WTC11 (cell line): ENCODE data around the gene MAP2K1. TPM values are rescaled to one million over a fixed set of nuclear protein-coding genes. Genes with fewer than 3 reads are reported as not detected.
A peak's percentile ranks its signal among the peaks of the same experiment; 100 is the strongest.

Source experiments
- ATAC-seq: fragments of 200-7000 bp; cut with Tn5 transposase; 2 replicates; pipeline ENCODE4 v1.10.0; 2021; ENCODE audit warnings: mild to moderate bottlenecking, moderate library complexity
- CTCF ChIA-PET: fragments of 300-600 bp; sonication (Branson Sonifier 250); formaldehyde crosslinking; loops from one replicate; lab custom pipeline; 2021; ENCODE audit warnings: antibody characterized with exemption; lab: Charles Lee
- POLR2A ChIA-PET: fragments of 350-600 bp; sonication (Branson Sonifier 250); formaldehyde crosslinking; loops from one replicate; lab custom pipeline; 2021; ENCODE audit warnings: antibody characterized with exemption; lab: Charles Lee
- DNase-seq: peaks from one replicate; pipeline ENCODE4 v3.0.0; 2021; ENCODE audit warnings: low spot score
- H3K27ac Mint-ChIP-seq: 2 replicates; pipeline ENCODE4 v1.8.0; 2021; ENCODE audit warnings: mixed read lengths
- H3K27me3 Mint-ChIP-seq: 2 replicates; pipeline ENCODE4 v1.8.0; 2021; ENCODE audit warnings: low read depth, mild to moderate bottlenecking, moderate library complexity, mixed read lengths
- H3K36me3 Mint-ChIP-seq: 2 replicates; pipeline ENCODE4 v1.8.0; 2021; ENCODE audit warnings: mixed read lengths
- H3K4me1 Mint-ChIP-seq: 2 replicates; pipeline ENCODE4 v1.8.0; 2022; ENCODE audit warnings: mixed read lengths
- H3K4me3 Mint-ChIP-seq: 2 replicates; pipeline ENCODE4 v1.8.0; 2021; ENCODE audit warnings: mild to moderate bottlenecking, moderate library complexity, mixed read lengths
- H3K9me3 Mint-ChIP-seq: 2 replicates; pipeline ENCODE4 v1.8.0; 2021; ENCODE audit warnings: mixed read lengths
- ATF1 ChIP-seq: sonication (generic); formaldehyde crosslinking; IDR thresholded peaks from 2 replicates; pipeline ENCODE4 v1.8.1; 2023; ENCODE audit warnings: mild to moderate bottlenecking, moderate library complexity, missing genetic modification reagents
- CREB1 ChIP-seq: sonication (generic); formaldehyde crosslinking; IDR thresholded peaks from 2 replicates; pipeline ENCODE4 v1.8.0; 2023; ENCODE audit warnings: mild to moderate bottlenecking, missing genetic modification reagents
- FOXK1 ChIP-seq: sonication (generic); formaldehyde crosslinking; IDR thresholded peaks from 2 replicates; pipeline ENCODE4 v1.8.0; 2022; ENCODE audit warnings: mild to moderate bottlenecking, moderate library complexity, missing genetic modification reagents
- FOXP1 ChIP-seq: sonication (generic); formaldehyde crosslinking; IDR thresholded peaks from 2 replicates; pipeline ENCODE4 v1.8.0; 2022; ENCODE audit warnings: missing genetic modification reagents, mild to moderate bottlenecking, moderate library complexity, borderline replicate concordance
- MYBL2 ChIP-seq: sonication (generic); formaldehyde crosslinking; IDR thresholded peaks from 2 replicates; pipeline ENCODE4 v1.8.1; 2023; ENCODE audit warnings: mild to moderate bottlenecking, moderate library complexity, missing genetic modification reagents
- NFE2L1 ChIP-seq: sonication (generic); formaldehyde crosslinking; IDR thresholded peaks from 2 replicates; pipeline ENCODE4 v1.8.1; 2023; ENCODE audit warnings: missing genetic modification reagents
- PRRX2 ChIP-seq: fragments of 250-450 bp; sonication (Bioruptor Pico); IDR thresholded peaks from 2 replicates; pipeline ENCODE4 v1.8.0; 2021; ENCODE audit warnings: mild to moderate bottlenecking
- SMAD4 ChIP-seq: sonication (generic); formaldehyde crosslinking; IDR thresholded peaks from 2 replicates; pipeline ENCODE4 v1.8.0; 2022; ENCODE audit warnings: mild to moderate bottlenecking, missing genetic modification reagents
- TEAD1 ChIP-seq: sonication (generic); formaldehyde crosslinking; IDR thresholded peaks from 2 replicates; pipeline ENCODE4 v1.8.0; 2022; ENCODE audit warnings: mild to moderate bottlenecking, missing genetic modification reagents
- TP53 ChIP-seq: sonication (generic); formaldehyde crosslinking; IDR thresholded peaks from 2 replicates; pipeline ENCODE4 v1.8.1; 2023; ENCODE audit warnings: mild to moderate bottlenecking, missing genetic modification reagents
- ZNF263 ChIP-seq: sonication (generic); formaldehyde crosslinking; IDR thresholded peaks from 2 replicates; pipeline ENCODE4 v1.8.1; 2022; ENCODE audit warnings: low read depth, mild to moderate bottlenecking, moderate library complexity, missing genetic modification reagents
- total RNA-seq: library from RNA; stranded (reverse); gene quantifications from 3 replicates; pipeline ENCODE4 v1.2.3, GENCODE V29; 2021
- TF ChIP-seq, protein P1 (sequence below): sonication (generic); formaldehyde crosslinking; IDR thresholded peaks from 2 replicates; pipeline ENCODE4 v1.8.0; 2023; ENCODE audit warnings: missing genetic modification reagents, mild to moderate bottlenecking, borderline replicate concordance
- TF ChIP-seq, protein P2 (sequence below): fragments of 250-450 bp; sonication (Bioruptor Pico); IDR thresholded peaks from 2 replicates; pipeline ENCODE4 v2.1.2; 2022; ENCODE audit warnings: mild to moderate bottlenecking, moderate library complexity
- TF ChIP-seq, protein P3 (sequence below): sonication (generic); formaldehyde crosslinking; IDR thresholded peaks from 2 replicates; pipeline ENCODE4 v1.8.1; 2023; ENCODE audit warnings: mild to moderate bottlenecking, moderate library complexity, missing genetic modification reagents
- TF ChIP-seq, protein P4 (sequence below): sonication (generic); formaldehyde crosslinking; IDR thresholded peaks from 2 replicates; pipeline ENCODE4 v1.8.1; 2022; ENCODE audit warnings: missing genetic modification reagents, borderline replicate concordance
- TF ChIP-seq, protein P5 (sequence below): sonication (generic); formaldehyde crosslinking; IDR thresholded peaks from 2 replicates; pipeline ENCODE4 v1.8.0; 2023; ENCODE audit warnings: mild to moderate bottlenecking, missing genetic modification reagents
- TF ChIP-seq, protein P6 (sequence below): sonication (generic); formaldehyde crosslinking; IDR thresholded peaks from 2 replicates; pipeline ENCODE4 v1.8.0; 2022; ENCODE audit warnings: mild to moderate bottlenecking, missing genetic modification reagents

MAP2K1 gene
- total RNA-seq, 1 experiment from 2014 or later, result 93.0 TPM

DNA sequence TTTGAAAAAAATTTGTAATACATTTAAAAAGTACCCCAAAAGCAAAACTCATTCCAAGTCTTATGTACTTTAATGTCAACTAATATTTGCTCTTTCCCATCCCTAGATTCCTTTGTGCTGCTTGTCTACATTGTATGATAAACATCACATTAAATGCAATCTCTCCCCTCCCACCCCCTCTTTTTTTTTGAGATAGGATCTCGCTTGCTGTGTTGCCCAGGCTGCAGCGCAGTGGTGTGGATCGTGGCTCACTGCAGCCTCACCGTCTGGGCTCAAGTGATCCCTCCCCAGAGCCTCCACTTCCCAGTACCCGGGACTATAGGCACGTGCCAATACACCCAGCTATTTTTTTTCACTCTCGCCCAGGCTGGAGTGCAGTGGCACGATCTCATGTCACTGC is 12.6 kb downstream of the MAP2K1 start (continued):
- TF ChIP-seq, protein P1, sequence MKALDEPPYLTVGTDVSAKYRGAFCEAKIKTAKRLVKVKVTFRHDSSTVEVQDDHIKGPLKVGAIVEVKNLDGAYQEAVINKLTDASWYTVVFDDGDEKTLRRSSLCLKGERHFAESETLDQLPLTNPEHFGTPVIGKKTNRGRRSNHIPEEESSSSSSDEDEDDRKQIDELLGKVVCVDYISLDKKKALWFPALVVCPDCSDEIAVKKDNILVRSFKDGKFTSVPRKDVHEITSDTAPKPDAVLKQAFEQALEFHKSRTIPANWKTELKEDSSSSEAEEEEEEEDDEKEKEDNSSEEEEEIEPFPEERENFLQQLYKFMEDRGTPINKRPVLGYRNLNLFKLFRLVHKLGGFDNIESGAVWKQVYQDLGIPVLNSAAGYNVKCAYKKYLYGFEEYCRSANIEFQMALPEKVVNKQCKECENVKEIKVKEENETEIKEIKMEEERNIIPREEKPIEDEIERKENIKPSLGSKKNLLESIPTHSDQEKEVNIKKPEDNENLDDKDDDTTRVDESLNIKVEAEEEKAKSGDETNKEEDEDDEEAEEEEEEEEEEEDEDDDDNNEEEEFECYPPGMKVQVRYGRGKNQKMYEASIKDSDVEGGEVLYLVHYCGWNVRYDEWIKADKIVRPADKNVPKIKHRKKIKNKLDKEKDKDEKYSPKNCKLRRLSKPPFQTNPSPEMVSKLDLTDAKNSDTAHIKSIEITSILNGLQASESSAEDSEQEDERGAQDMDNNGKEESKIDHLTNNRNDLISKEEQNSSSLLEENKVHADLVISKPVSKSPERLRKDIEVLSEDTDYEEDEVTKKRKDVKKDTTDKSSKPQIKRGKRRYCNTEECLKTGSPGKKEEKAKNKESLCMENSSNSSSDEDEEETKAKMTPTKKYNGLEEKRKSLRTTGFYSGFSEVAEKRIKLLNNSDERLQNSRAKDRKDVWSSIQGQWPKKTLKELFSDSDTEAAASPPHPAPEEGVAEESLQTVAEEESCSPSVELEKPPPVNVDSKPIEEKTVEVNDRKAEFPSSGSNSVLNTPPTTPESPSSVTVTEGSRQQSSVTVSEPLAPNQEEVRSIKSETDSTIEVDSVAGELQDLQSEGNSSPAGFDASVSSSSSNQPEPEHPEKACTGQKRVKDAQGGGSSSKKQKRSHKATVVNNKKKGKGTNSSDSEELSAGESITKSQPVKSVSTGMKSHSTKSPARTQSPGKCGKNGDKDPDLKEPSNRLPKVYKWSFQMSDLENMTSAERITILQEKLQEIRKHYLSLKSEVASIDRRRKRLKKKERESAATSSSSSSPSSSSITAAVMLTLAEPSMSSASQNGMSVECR (CRISPR knock-in tag), result no peak
- TF ChIP-seq TEAD1 (CRISPR knock-in tag) (no peak), SMAD4 (CRISPR knock-in tag) (no peak), PRRX2 (no peak), ZNF263 (no peak)

DNA sequence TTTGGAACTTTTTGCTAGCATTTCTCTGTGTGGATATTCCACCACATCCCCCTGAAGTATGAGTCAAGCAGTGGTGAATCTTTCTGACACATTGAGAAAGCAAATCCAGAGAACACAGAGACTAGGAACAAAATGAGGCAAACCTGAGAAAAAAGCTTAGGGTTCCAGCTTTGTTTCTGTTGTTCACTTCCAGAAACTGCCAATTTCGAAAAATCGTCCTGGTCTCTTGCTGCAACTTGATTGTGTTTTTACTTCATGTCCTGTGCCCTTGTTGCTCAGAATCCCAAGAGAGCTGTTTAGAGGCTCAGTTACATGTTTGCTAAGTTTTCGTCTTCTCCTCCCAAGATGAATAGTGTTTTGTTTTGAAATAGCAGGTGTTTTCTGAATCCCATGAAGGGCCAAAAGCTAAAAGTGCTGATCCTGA is 13.7 kb downstream of the MAP2K1 start:
- no peak for DNase-seq
- CTCF ChIA-PET, result interaction anchor here (6.4 kb wide), 1 partner anchor 98 kb away, joined by 50 read pairs; the partner anchor contains the start of gene SNAPC5
- peaks cover 60% of the 10 kb centered on the region for H3K4me1 Mint-ChIP-seq

More for the DNA sequence above, 13.7 kb downstream of the MAP2K1 start:
- peak overlapping the region; percentile 97 for H3K27ac Mint-ChIP-seq
- no peak overlapping the region for H3K4me3 Mint-ChIP-seq
- TF ChIP-seq, protein P2, sequence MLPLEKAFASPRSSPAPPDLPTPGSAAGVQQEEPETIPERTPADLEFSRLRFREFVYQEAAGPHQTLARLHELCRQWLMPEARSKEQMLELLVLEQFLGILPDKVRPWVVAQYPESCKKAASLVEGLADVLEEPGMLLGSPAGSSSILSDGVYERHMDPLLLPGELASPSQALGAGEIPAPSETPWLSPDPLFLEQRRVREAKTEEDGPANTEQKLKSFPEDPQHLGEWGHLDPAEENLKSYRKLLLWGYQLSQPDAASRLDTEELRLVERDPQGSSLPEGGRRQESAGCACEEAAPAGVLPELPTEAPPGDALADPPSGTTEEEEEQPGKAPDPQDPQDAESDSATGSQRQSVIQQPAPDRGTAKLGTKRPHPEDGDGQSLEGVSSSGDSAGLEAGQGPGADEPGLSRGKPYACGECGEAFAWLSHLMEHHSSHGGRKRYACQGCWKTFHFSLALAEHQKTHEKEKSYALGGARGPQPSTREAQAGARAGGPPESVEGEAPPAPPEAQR (CRISPR knock-in tag), result no peak
- TF ChIP-seq TP53 (CRISPR knock-in tag) (no peak), CREB1 (CRISPR knock-in tag) (no peak), MYBL2 (CRISPR knock-in tag) (no peak), ATF1 (CRISPR knock-in tag) (no peak), NFE2L1 (CRISPR knock-in tag) (no peak), FOXP1 (CRISPR knock-in tag) (no peak), FOXK1 (CRISPR knock-in tag) (no peak)
- TF ChIP-seq, protein P3, sequence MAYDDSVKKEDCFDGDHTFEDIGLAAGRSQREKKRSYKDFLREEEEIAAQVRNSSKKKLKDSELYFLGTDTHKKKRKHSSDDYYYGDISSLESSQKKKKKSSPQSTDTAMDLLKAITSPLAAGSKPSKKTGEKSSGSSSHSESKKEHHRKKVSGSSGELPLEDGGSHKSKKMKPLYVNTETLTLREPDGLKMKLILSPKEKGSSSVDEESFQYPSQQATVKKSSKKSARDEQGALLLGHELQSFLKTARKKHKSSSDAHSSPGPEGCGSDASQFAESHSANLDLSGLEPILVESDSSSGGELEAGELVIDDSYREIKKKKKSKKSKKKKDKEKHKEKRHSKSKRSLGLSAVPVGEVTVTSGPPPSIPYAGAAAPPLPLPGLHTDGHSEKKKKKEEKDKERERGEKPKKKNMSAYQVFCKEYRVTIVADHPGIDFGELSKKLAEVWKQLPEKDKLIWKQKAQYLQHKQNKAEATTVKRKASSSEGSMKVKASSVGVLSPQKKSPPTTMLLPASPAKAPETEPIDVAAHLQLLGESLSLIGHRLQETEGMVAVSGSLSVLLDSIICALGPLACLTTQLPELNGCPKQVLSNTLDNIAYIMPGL (CRISPR knock-in tag), result no peak
- TF ChIP-seq, protein P4, sequence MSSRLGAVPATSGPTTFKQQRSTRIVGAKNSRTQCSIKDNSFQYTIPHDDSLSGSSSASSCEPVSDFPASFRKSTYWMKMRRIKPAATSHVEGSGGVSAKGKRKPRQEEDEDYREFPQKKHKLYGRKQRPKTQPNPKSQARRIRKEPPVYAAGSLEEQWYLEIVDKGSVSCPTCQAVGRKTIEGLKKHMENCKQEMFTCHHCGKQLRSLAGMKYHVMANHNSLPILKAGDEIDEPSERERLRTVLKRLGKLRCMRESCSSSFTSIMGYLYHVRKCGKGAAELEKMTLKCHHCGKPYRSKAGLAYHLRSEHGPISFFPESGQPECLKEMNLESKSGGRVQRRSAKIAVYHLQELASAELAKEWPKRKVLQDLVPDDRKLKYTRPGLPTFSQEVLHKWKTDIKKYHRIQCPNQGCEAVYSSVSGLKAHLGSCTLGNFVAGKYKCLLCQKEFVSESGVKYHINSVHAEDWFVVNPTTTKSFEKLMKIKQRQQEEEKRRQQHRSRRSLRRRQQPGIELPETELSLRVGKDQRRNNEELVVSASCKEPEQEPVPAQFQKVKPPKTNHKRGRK, result no peak
- TF ChIP-seq, protein P5, sequence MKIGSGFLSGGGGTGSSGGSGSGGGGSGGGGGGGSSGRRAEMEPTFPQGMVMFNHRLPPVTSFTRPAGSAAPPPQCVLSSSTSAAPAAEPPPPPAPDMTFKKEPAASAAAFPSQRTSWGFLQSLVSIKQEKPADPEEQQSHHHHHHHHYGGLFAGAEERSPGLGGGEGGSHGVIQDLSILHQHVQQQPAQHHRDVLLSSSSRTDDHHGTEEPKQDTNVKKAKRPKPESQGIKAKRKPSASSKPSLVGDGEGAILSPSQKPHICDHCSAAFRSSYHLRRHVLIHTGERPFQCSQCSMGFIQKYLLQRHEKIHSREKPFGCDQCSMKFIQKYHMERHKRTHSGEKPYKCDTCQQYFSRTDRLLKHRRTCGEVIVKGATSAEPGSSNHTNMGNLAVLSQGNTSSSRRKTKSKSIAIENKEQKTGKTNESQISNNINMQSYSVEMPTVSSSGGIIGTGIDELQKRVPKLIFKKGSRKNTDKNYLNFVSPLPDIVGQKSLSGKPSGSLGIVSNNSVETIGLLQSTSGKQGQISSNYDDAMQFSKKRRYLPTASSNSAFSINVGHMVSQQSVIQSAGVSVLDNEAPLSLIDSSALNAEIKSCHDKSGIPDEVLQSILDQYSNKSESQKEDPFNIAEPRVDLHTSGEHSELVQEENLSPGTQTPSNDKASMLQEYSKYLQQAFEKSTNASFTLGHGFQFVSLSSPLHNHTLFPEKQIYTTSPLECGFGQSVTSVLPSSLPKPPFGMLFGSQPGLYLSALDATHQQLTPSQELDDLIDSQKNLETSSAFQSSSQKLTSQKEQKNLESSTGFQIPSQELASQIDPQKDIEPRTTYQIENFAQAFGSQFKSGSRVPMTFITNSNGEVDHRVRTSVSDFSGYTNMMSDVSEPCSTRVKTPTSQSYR (CRISPR knock-in tag), result no peak
- TF ChIP-seq, protein P6, sequence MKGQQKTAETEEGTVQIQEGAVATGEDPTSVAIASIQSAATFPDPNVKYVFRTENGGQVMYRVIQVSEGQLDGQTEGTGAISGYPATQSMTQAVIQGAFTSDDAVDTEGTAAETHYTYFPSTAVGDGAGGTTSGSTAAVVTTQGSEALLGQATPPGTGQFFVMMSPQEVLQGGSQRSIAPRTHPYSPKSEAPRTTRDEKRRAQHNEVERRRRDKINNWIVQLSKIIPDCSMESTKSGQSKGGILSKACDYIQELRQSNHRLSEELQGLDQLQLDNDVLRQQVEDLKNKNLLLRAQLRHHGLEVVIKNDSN (CRISPR knock-in tag), result no peak
- no peaks in the 10 kb centered on the region for H3K9me3 Mint-ChIP-seq
- no peaks in the 10 kb centered on the region for H3K27me3 Mint-ChIP-seq
- no peak for ATAC-seq
- POLR2A ChIA-PET, result interaction anchor here (0.5 kb wide), 1 partner anchor 71 kb away, joined by 4 read pairs; no protein-coding TSS in a partner anchor
- H3K36me3 Mint-ChIP-seq, result peaks cover 28% of the 10 kb centered on the region
